Spleen (tissue), 11 donors: ENCODE data around the gene MIPEP. TPM values are rescaled to one million over a fixed set of nuclear protein-coding genes. Genes with fewer than 3 reads are reported as not detected.

Source experiments
- DNase-seq: peaks from one replicate; pipeline ENCODE4 v3.0.0-alpha.2; 2020
- H3K27ac ChIP-seq, 8 donors: fragments of 200-600 bp; sonication (generic) in 7 of 8; 1 replicate in 4 of 8; 2 replicates in 4 of 8; pipeline versions ENCODE4 v1.5.0 to v1.8.0; 2016 to 2021; ENCODE audit warnings: inconsistent platforms in 4 of 8, mild to moderate bottlenecking in 4 of 8, moderate library complexity in 1 of 8
- H3K27me3 ChIP-seq, 7 donors: fragments of 200-600 bp; sonication (generic) in 6 of 7; replicated peaks in 1 of 7; 1 replicate in 4 of 7; 2 replicates in 3 of 7; pipeline versions ENCODE4 v1.5.0 to v1.8.0; 2016 to 2021; ENCODE audit warnings: inconsistent platforms in 3 of 7, mild to moderate bottlenecking in 1 of 7
- H3K36me3 ChIP-seq, 6 donors: fragments of 200-600 bp; sonication (generic) in 5 of 6; 1 replicate in 4 of 6; 2 replicates in 2 of 6; pipeline versions ENCODE4 v1.5.0 to v1.8.0; 2016 to 2021; ENCODE audit warnings: inconsistent platforms in 2 of 6
- H3K4me1 ChIP-seq, 6 donors: fragments of 200-600 bp; sonication (generic) in 5 of 6; 1 replicate in 3 of 6; 2 replicates in 3 of 6; pipeline versions ENCODE4 v1.5.0 to v1.8.0; 2016 to 2021; ENCODE audit warnings: inconsistent platforms in 3 of 6
- H3K4me3 ChIP-seq, 8 donors: fragments of 200-600 bp; sonication (generic) in 7 of 8; 1 replicate in 4 of 8; 2 replicates in 4 of 8; pipeline versions ENCODE4 v1.5.0 to v1.8.0; 2016 to 2021; ENCODE audit warnings: inconsistent platforms in 4 of 8, mild to moderate bottlenecking in 4 of 8, moderate library complexity in 2 of 8
- H3K9me3 ChIP-seq, 8 donors: fragments of 200-600 bp; sonication (generic) in 7 of 8; 1 replicate in 4 of 8; 2 replicates in 4 of 8; pipeline versions ENCODE4 v1.5.0 to v1.8.0; 2016 to 2021; ENCODE audit warnings: inconsistent platforms in 4 of 8
- CTCF ChIP-seq, 11 experiments: fragments of 200-600 bp in 7 of 11; fragments of 450-650 bp in 4 of 11; sonication (generic) in 4 of 11; IDR thresholded peaks in 8 of 11; conservative IDR thresholded peaks in 3 of 11; 1 replicate in 7 of 11; 2 replicates in 4 of 11; pipeline versions ENCODE4 v1.4.0 to v1.8.0; 2016 to 2021; ENCODE audit warnings: antibody characterized with exemption in 11 of 11, inconsistent platforms in 4 of 11, mild to moderate bottlenecking in 1 of 11
- POLR2A ChIP-seq, 3 donors: fragments of 450-650 bp; IDR thresholded peaks; one replicate each; pipeline ENCODE4 v1.5.1; 2017; ENCODE audit warnings: antibody characterized with exemption in 3 of 3, mild to moderate bottlenecking in 1 of 3
- POLR2AphosphoS5 ChIP-seq, 3 donors: sonication (generic); formaldehyde crosslinking; IDR thresholded peaks; one replicate each; pipeline ENCODE4 v1.5.1; 2017; ENCODE audit warnings: antibody characterized with exemption in 3 of 3
- WGBS, 5 donors: extraction: QIAGEN DNeasy Blood & Tissue Kit in 3 of 5; methylation state at CpG; one replicate each; pipeline versions ENCODE4 v1.1.5 to v1.1.7; 2013 to 2018; 5-methylcytosine and 5-hydroxymethylcytosine counted together
- intact Hi-C: fragments of 100-400 bp; cut with DNase I; formaldehyde crosslinking; loops from one replicate; pipeline ENCODE4 v1.15.0; 2023; ENCODE audit warnings: low total_unique reads
- polyA plus RNA-seq, 3 donors: library from polyadenylated mRNA; stranded (reverse); fragments of 200-250 nt; gene quantifications; one replicate each; pipeline ENCODE4 v1.2.1, GENCODE V29; 2013
- total RNA-seq, 7 donors: library from RNA; depleted of rRNA in 3 of 7; stranded (reverse); fragments of >200 nt in 3 of 7; fragmentation: NEBNext Ultra II Directional in 4 of 7; extraction: Animal tissue kit (Norgen Biotek cat#: 25700) in 4 of 7; gene quantifications; one replicate each; pipeline versions ENCODE4 v1.1.0 to v1.2.1, GENCODE V29; 2016 to 2021
- donor health status: healthy with polysubstance abuse.
- donor health status: DM: no; HTN: no; CAD: no; lungs with moderate emphysema.
- donor health status: DM: no; HTN: no; CAD: no.
- donor health status: Bipolar disorder and iron deficiency.
- donor health status: healthy.
- donor health status: DM: no; HTN: no; CAD: no.
- donor health status: DM: yes; HTN: yes; CAD: no.

Gene MIPEP
- total and polyA plus RNA-seq, 10 donors = 7.2 to 16.3 (median 10.8) TPM

GRCh38 chr13:23741879-23742510, 147.2 kb downstream of the MIPEP start:
- Histone ChIP-seq H3K4me3 (no peak overlapping the region), H3K9me3 (no peaks in the 10 kb centered on the region), H3K36me3 (peaks cover 0 to 3% (median 0%) of the 10 kb centered on the region in 6 donors), H3K27ac (no peak overlapping the region), H3K4me1 (no peaks in the 10 kb centered on the region), H3K27me3 (no peaks in the 10 kb centered on the region)
- 74 to 90% (median 82%) methylated on average over 4 of the region's 4 CpGs for WGBS, 5 donors
- intact Hi-C loops = no loop called here
- DNase-seq = no peak
- no peak for TF ChIP-seq POLR2AphosphoS5 (IDR thresholded peaks at IDR 0.05)
- TF ChIP-seq CTCF (IDR thresholded peaks at IDR 0.05 in 8 of 11, conservative IDR thresholded peaks at IDR 0.05 in 3 of 11) = peak in 4 of 11 experiments; percentile 26 to 46 (median 40)
- no peak for TF ChIP-seq POLR2A (IDR thresholded peaks at IDR 0.05)

- Histone ChIP-seq H3K9me3 (no peaks in the 10 kb centered on the region), H3K4me1 (no peaks in the 10 kb centered on the region), H3K27me3 (no peaks in the 10 kb centered on the region), H3K4me3 (no peak overlapping the region), H3K27ac (no peak overlapping the region), H3K36me3 (peaks cover 0 to 7% (median 0%) of the 10 kb centered on the region in 6 donors)
- 80 to 95% (median 86%) methylated on average over 3 to 4 of the region's 4 CpGs for WGBS, 5 donors
- TF ChIP-seq POLR2AphosphoS5 (IDR thresholded peaks at IDR 0.05) (no peak), CTCF (IDR thresholded peaks at IDR 0.05 in 8 of 11, conservative IDR thresholded peaks at IDR 0.05 in 3 of 11) (no peak), POLR2A (IDR thresholded peaks at IDR 0.05) (no peak)
- DNase-seq = no peak
- intact Hi-C loops = no loop called here
These were observed 149.2 kb downstream of the MIPEP start for GRCh38 chr13:23740002-23740401.

GRCh38 chr13:23739596-23739995, 149.6 kb downstream of the MIPEP start:
- Histone ChIP-seq H3K4me3 (no peak overlapping the region), H3K36me3 (peaks cover 0 to 7% (median 0%) of the 10 kb centered on the region in 6 donors), H3K4me1 (no peaks in the 10 kb centered on the region), H3K27me3 (no peaks in the 10 kb centered on the region), H3K27ac (no peak overlapping the region), H3K9me3 (no peaks in the 10 kb centered on the region)
- no peak for TF ChIP-seq POLR2AphosphoS5 (IDR thresholded peaks at IDR 0.05)
- no peak for TF ChIP-seq POLR2A (IDR thresholded peaks at IDR 0.05)
- TF ChIP-seq CTCF (IDR thresholded peaks at IDR 0.05 in 8 of 11, conservative IDR thresholded peaks at IDR 0.05 in 3 of 11) = no peak
- 70 to 98% (median 84%) methylated on average over 3 of the region's 3 CpGs for WGBS, 5 donors
- DNase-seq = no peak
- intact Hi-C loops = no loop called here

GRCh38 chr13:23736541-23736940, 152.7 kb downstream of the MIPEP start:
- WGBS, 5 donors = 90 to 96% (median 93%) methylated on average over 5 of the region's 5 CpGs
- H3K9me3 ChIP-seq = no peaks in the 10 kb centered on the region
- H3K27ac ChIP-seq = no peak overlapping the region
- H3K4me1 ChIP-seq = no peaks in the 10 kb centered on the region
- no peaks in the 10 kb centered on the region for H3K27me3 ChIP-seq
- no peak for TF ChIP-seq POLR2AphosphoS5 (IDR thresholded peaks at IDR 0.05)
- TF ChIP-seq CTCF (IDR thresholded peaks at IDR 0.05 in 8 of 11, conservative IDR thresholded peaks at IDR 0.05 in 3 of 11) = no peak
- TF ChIP-seq POLR2A (IDR thresholded peaks at IDR 0.05) = no peak
- intact Hi-C loops = no loop called here
- H3K36me3 ChIP-seq = peaks cover 0 to 10% (median 0%) of the 10 kb centered on the region in 6 donors
- no peak overlapping the region for H3K4me3 ChIP-seq
- no peak for DNase-seq
